Upper lobe of left lung (tissue), 4 donors: ENCODE results near the gene MACROD2.

ENCODE experiments used
- EP300 ChIP-seq, 4 donors: sonication (generic); formaldehyde crosslinking; IDR thresholded peaks; one replicate each; pipeline ENCODE4 v1.5.1; 2017; ENCODE audit warnings: antibody characterized with exemption in 4 of 4, control low read depth in 2 of 4
- POLR2A ChIP-seq, 4 donors: fragments of 450-650 bp; IDR thresholded peaks; one replicate each; pipeline ENCODE4 v1.5.1; 2016 to 2017; ENCODE audit warnings: antibody characterized with exemption in 4 of 4, mild to moderate bottlenecking in 2 of 4
- POLR2AphosphoS5 ChIP-seq, 2 donors: sonication (generic); formaldehyde crosslinking; IDR thresholded peaks; one replicate each; pipeline ENCODE4 v1.5.1; 2017; ENCODE audit warnings: antibody characterized with exemption in 2 of 2
- TF ChIP-seq, protein P1 (sequence below), 6 experiments: fragments of 450-650 bp in 4 of 6; fragments of 200-600 bp in 2 of 6; sonication (generic) in 2 of 6; IDR thresholded peaks; one replicate each; pipeline ENCODE4 v1.5.1; 2016 to 2019; ENCODE audit warnings: antibody characterized with exemption in 6 of 6

GRCh38 chr20:15248618-15249395, 1253.5 kb downstream of the MACROD2 start:
- TF ChIP-seq EP300 (IDR thresholded peaks at IDR 0.05) (no peak), POLR2AphosphoS5 (IDR thresholded peaks at IDR 0.05) (no peak), POLR2A (IDR thresholded peaks at IDR 0.05) (no peak)
- TF ChIP-seq, protein P1, sequence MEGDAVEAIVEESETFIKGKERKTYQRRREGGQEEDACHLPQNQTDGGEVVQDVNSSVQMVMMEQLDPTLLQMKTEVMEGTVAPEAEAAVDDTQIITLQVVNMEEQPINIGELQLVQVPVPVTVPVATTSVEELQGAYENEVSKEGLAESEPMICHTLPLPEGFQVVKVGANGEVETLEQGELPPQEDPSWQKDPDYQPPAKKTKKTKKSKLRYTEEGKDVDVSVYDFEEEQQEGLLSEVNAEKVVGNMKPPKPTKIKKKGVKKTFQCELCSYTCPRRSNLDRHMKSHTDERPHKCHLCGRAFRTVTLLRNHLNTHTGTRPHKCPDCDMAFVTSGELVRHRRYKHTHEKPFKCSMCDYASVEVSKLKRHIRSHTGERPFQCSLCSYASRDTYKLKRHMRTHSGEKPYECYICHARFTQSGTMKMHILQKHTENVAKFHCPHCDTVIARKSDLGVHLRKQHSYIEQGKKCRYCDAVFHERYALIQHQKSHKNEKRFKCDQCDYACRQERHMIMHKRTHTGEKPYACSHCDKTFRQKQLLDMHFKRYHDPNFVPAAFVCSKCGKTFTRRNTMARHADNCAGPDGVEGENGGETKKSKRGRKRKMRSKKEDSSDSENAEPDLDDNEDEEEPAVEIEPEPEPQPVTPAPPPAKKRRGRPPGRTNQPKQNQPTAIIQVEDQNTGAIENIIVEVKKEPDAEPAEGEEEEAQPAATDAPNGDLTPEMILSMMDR (IDR thresholded peaks at IDR 0.05) = no peak
